Neural cell (in vitro differentiated cells): Measurements from ENCODE around the gene AASDH.

Source experiments
- CTCF ChIP-seq: fragments of 450-650 bp; IDR thresholded peaks from 2 replicates; pipeline ENCODE4 v1.5.1; 2014; ENCODE audit warnings: antibody characterized with exemption, mild to moderate bottlenecking, moderate library complexity; ENCODE audit not compliant: poor library complexity, severe bottlenecking
- EP300 ChIP-seq: fragments of 450-650 bp; conservative IDR thresholded peaks from 2 replicates; pipeline ENCODE4 v1.6.1; 2014; ENCODE audit warnings: antibody characterized with exemption, mild to moderate bottlenecking, moderate library complexity; ENCODE audit not compliant: poor library complexity, severe bottlenecking
- EZH2 ChIP-seq: fragments of 200-600, 300-800 bp; shearing (Covaris generic), sonication (generic); IDR thresholded peaks from 2 replicates; pipeline ENCODE4 v1.6.1; 2014; ENCODE audit warnings: antibody characterized with exemption, low read length, borderline replicate concordance, mild to moderate bottlenecking; ENCODE audit not compliant: insufficient read depth, poor library complexity, severe bottlenecking
- POLR2AphosphoS5 ChIP-seq: IDR thresholded peaks from 2 replicates; pipeline ENCODE4 v1.6.1; 2012
- RAD21 ChIP-seq: fragments of 450-650 bp; conservative IDR thresholded peaks from 2 replicates; pipeline ENCODE4 v1.6.1; 2014; ENCODE audit warnings: antibody characterized with exemption, mild to moderate bottlenecking, moderate library complexity
- SMC3 ChIP-seq: fragments of 450-650 bp; conservative IDR thresholded peaks from 2 replicates; pipeline ENCODE4 v1.6.1; 2014; ENCODE audit warnings: antibody characterized with exemption, mild to moderate bottlenecking, moderate library complexity; ENCODE audit not compliant: poor library complexity
- TAF1 ChIP-seq: IDR thresholded peaks from 2 replicates; pipeline ENCODE4 v1.6.1; 2012; ENCODE audit warnings: low read depth
- TF ChIP-seq, protein P1 (sequence below): IDR thresholded peaks from 2 replicates; pipeline ENCODE4 v1.6.1; 2012; ENCODE audit warnings: borderline replicate concordance

GRCh38 chr4:56400560-56400959, 13.3 kb upstream of the AASDH start:
- TF ChIP-seq CTCF, result no peak
- TF ChIP-seq POLR2AphosphoS5, result no peak
- no peak for TF ChIP-seq SMC3
- TF ChIP-seq, protein P1, sequence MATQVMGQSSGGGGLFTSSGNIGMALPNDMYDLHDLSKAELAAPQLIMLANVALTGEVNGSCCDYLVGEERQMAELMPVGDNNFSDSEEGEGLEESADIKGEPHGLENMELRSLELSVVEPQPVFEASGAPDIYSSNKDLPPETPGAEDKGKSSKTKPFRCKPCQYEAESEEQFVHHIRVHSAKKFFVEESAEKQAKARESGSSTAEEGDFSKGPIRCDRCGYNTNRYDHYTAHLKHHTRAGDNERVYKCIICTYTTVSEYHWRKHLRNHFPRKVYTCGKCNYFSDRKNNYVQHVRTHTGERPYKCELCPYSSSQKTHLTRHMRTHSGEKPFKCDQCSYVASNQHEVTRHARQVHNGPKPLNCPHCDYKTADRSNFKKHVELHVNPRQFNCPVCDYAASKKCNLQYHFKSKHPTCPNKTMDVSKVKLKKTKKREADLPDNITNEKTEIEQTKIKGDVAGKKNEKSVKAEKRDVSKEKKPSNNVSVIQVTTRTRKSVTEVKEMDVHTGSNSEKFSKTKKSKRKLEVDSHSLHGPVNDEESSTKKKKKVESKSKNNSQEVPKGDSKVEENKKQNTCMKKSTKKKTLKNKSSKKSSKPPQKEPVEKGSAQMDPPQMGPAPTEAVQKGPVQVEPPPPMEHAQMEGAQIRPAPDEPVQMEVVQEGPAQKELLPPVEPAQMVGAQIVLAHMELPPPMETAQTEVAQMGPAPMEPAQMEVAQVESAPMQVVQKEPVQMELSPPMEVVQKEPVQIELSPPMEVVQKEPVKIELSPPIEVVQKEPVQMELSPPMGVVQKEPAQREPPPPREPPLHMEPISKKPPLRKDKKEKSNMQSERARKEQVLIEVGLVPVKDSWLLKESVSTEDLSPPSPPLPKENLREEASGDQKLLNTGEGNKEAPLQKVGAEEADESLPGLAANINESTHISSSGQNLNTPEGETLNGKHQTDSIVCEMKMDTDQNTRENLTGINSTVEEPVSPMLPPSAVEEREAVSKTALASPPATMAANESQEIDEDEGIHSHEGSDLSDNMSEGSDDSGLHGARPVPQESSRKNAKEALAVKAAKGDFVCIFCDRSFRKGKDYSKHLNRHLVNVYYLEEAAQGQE, result no peak
- no peak for TF ChIP-seq TAF1
- no peak for TF ChIP-seq RAD21
- no peak for TF ChIP-seq EP300
- TF ChIP-seq EZH2, result no peak
